Measurements from ENCODE around the gene MGAT3. TPM values are rescaled to one million over a fixed set of nuclear protein-coding genes. Genes with fewer than 3 reads are reported as not detected.

The MGAT3 gene
- polyA plus RNA-seq, 1 donor from 2014 or later = 29.1 TPM

GRCh38 chr22:39444247-39444800, 12.5 kb upstream of the MGAT3 start:
- no peaks in the 10 kb centered on the region for H3K27me3 ChIP-seq (ENCODE audit: insufficient read depth, low read depth, low read length)
- no peaks in the 10 kb centered on the region for H3K9me2 ChIP-seq (ENCODE audit: insufficient read depth, low read length)
- no peak overlapping the region for H2AFZ ChIP-seq (ENCODE audit: low read depth, low read length)
- no peak for TF ChIP-seq POLR2AphosphoS5 (IDR thresholded peaks at IDR 0.05)
- TF ChIP-seq EZH2 (IDR thresholded peaks at IDR 0.05; ENCODE audit: borderline replicate concordance, insufficient read depth, low read length, poor library complexity, severe bottlenecking) = no peak
- TF ChIP-seq, protein P1, sequence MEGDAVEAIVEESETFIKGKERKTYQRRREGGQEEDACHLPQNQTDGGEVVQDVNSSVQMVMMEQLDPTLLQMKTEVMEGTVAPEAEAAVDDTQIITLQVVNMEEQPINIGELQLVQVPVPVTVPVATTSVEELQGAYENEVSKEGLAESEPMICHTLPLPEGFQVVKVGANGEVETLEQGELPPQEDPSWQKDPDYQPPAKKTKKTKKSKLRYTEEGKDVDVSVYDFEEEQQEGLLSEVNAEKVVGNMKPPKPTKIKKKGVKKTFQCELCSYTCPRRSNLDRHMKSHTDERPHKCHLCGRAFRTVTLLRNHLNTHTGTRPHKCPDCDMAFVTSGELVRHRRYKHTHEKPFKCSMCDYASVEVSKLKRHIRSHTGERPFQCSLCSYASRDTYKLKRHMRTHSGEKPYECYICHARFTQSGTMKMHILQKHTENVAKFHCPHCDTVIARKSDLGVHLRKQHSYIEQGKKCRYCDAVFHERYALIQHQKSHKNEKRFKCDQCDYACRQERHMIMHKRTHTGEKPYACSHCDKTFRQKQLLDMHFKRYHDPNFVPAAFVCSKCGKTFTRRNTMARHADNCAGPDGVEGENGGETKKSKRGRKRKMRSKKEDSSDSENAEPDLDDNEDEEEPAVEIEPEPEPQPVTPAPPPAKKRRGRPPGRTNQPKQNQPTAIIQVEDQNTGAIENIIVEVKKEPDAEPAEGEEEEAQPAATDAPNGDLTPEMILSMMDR (IDR thresholded peaks at IDR 0.05; ENCODE audit: poor library complexity, severe bottlenecking) = no peak
- no peak for TF ChIP-seq RAD21 (conservative IDR thresholded peaks at IDR 0.05)
- no peak for TF ChIP-seq TAF1 (IDR thresholded peaks at IDR 0.05; ENCODE audit: low read depth)
- TF ChIP-seq MXI1 (conservative IDR thresholded peaks at IDR 0.05; ENCODE audit: poor library complexity, severe bottlenecking) = no peak
- TF ChIP-seq SMC3 (conservative IDR thresholded peaks at IDR 0.05; ENCODE audit: poor library complexity) = no peak
- TF ChIP-seq EP300 (conservative IDR thresholded peaks at IDR 0.05; ENCODE audit: poor library complexity, severe bottlenecking) = no peak
- no peak for TF ChIP-seq REST (IDR thresholded peaks at IDR 0.05; ENCODE audit: borderline replicate concordance)
- no peak overlapping the region for H3K4me3 ChIP-seq (ENCODE audit: low read length)
- H3K4me2 ChIP-seq (ENCODE audit: low read length) = no peak overlapping the region
- H3K9me3 ChIP-seq (ENCODE audit: low read length) = no peaks in the 10 kb centered on the region
- no peaks in the 10 kb centered on the region for H3K79me2 ChIP-seq (replicated peaks; ENCODE audit: insufficient read depth, low read length)
- no peaks in the 10 kb centered on the region for H4K20me1 ChIP-seq (ENCODE audit: insufficient read depth)
- H3F3A ChIP-seq (ENCODE audit: insufficient read depth, low read length, poor library complexity, severe bottlenecking) = no peaks in the 10 kb centered on the region
- H3K27ac ChIP-seq (ENCODE audit: low read length) = no peak overlapping the region
- no peak overlapping the region for H3K9ac ChIP-seq (ENCODE audit: low read length)
- no peaks in the 10 kb centered on the region for H3K36me3 ChIP-seq (ENCODE audit: insufficient read depth, low read length)

DNA sequence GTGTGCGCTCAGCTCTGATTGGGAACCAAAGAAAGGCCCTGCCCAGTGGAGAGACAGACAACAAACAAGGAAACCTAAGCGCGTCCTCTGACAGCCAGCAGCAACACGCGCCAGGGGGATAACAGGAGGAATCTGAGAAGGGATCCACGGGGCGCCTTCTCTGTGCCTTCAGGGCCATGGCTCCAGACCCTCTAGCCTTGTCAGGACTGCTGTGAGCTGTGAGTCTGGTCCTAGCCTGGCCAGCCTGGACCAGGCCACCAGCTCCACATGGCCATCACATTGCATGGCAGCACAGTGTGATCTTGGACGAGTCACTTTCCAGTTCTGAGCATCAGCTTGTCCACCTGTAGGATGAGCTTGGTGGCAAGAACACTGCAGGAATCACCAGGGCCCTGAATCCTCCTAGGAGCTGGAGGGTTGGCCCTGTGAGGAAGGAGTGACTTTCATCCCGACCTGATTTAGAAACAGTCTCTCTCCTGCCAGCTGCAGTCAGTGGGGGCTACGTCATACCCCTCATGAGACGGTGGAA, 11.8 kb upstream of the MGAT3 start:
- H3K27me3 ChIP-seq (ENCODE audit: insufficient read depth, low read depth, low read length) = no peaks in the 10 kb centered on the region
- no peak for TF ChIP-seq POLR2AphosphoS5 (IDR thresholded peaks at IDR 0.05)
- no peak for TF ChIP-seq TAF1 (IDR thresholded peaks at IDR 0.05; ENCODE audit: low read depth)
- no peak for TF ChIP-seq RAD21 (conservative IDR thresholded peaks at IDR 0.05)
- no peak for TF ChIP-seq REST (IDR thresholded peaks at IDR 0.05; ENCODE audit: borderline replicate concordance)

More for the DNA sequence above, 11.8 kb upstream of the MGAT3 start:
- Histone ChIP-seq H3K27ac (ENCODE audit: low read length) (no peak overlapping the region), H3K36me3 (ENCODE audit: insufficient read depth, low read length) (no peaks in the 10 kb centered on the region), H2AFZ (ENCODE audit: low read depth, low read length) (no peak overlapping the region), H3K9ac (ENCODE audit: low read length) (no peak overlapping the region), H3K9me2 (ENCODE audit: insufficient read depth, low read length) (no peaks in the 10 kb centered on the region), H4K20me1 (ENCODE audit: insufficient read depth) (no peaks in the 10 kb centered on the region), H3K79me2 (replicated peaks; ENCODE audit: insufficient read depth, low read length) (no peaks in the 10 kb centered on the region), H3K4me3 (ENCODE audit: low read length) (no peak overlapping the region), H3F3A (ENCODE audit: insufficient read depth, low read length, poor library complexity, severe bottlenecking) (no peaks in the 10 kb centered on the region), H3K4me2 (ENCODE audit: low read length) (no peak overlapping the region), H3K9me3 (ENCODE audit: low read length) (no peaks in the 10 kb centered on the region)

Measured in neural cell (in vitro differentiated cells).